OCI-LY3 (cell line): ENCODE results near the gene RRAS2.
"Not testable (repeated sequence)": the region's sequence is repeated elsewhere in the genome, so short reads cannot be mapped to it uniquely, and the experiment has no call there.

ENCODE experiments used
- H2AFZ ChIP-seq: fragments of 200-600, 300-600 bp; shearing (Covaris generic); 2 replicates; pipeline ENCODE4 v1.6.0; 2014; ENCODE audit warnings: antibody characterized with exemption, low read depth, low read length
- H3K27ac ChIP-seq: fragments of 200-600, 300-600 bp; sonication (generic); 2 replicates; pipeline ENCODE4 v1.5.1; 2014; ENCODE audit warnings: mild to moderate bottlenecking, low read length, moderate library complexity, mixed read lengths
- H3K27me3 ChIP-seq: fragments of 200-600, 300-600 bp; sonication (generic); 2 replicates; pipeline ENCODE4 v1.6.1; 2014; ENCODE audit warnings: low read depth, low read length, mixed read lengths
- H3K36me3 ChIP-seq: fragments of 200-600, 300-600 bp; sonication (generic); replicated peaks from 2 replicates; pipeline ENCODE3; 2014; ENCODE audit warnings: low read depth, low read length, mixed read lengths
- H3K4me1 ChIP-seq: fragments of 300-600, 200-600 bp; sonication (generic); 2 replicates; pipeline ENCODE4 v1.6.1; 2014; ENCODE audit warnings: low read length, mixed read lengths
- H3K4me2 ChIP-seq: fragments of 200-600, 300-600 bp; sonication (generic); 2 replicates; pipeline ENCODE4 v1.6.1; 2014; ENCODE audit warnings: low read length, mixed read lengths
- H3K4me3 ChIP-seq: fragments of 300-600, 200-600 bp; sonication (generic); 2 replicates; pipeline ENCODE4 v1.5.1; 2014; ENCODE audit warnings: antibody characterized with exemption, mild to moderate bottlenecking, low read length, moderate library complexity
- H3K79me2 ChIP-seq: fragments of 300-600, 200-600 bp; shearing (Covaris generic); 2 replicates; pipeline ENCODE4 v1.6.1; 2014; ENCODE audit warnings: mild to moderate bottlenecking, low read length, mixed read lengths
- H3K9ac ChIP-seq: fragments of 300-600, 200-600 bp; shearing (Covaris generic); 2 replicates; pipeline ENCODE4 v1.6.0; 2014; ENCODE audit warnings: mild to moderate bottlenecking, low read length, moderate library complexity
- H3K9me3 ChIP-seq: fragments of 200-600, 300-600 bp; shearing (Covaris generic); 2 replicates; pipeline ENCODE4 v1.6.1; 2014; ENCODE audit warnings: low read length, mixed read lengths; ENCODE audit not compliant: insufficient read depth
- H4K20me1 ChIP-seq: fragments of 200-600, 300-600 bp; sonication (generic); 2 replicates; pipeline ENCODE4 v1.6.1; 2016; ENCODE audit warnings: low read length, mixed read lengths; ENCODE audit not compliant: insufficient read depth
- CTCF ChIP-seq: fragments of 200-600, 300-600 bp; sonication (generic); IDR thresholded peaks from 2 replicates; pipeline ENCODE4 v1.5.1; 2014; ENCODE audit warnings: antibody characterized with exemption, low read length, low read depth
- EZH2phosphoT487 ChIP-seq: fragments of 200-600 bp; shearing (Covaris generic); IDR thresholded peaks from 2 replicates; pipeline ENCODE4 v1.6.1; 2018; ENCODE audit warnings: antibody characterized with exemption, mixed run types, low read depth

The RRAS2 gene

GRCh38 chr11:14290422-14290821, 68.6 kb downstream of the RRAS2 start:
- H3K4me2 ChIP-seq, result no peak overlapping the region
- no peaks in the 10 kb centered on the region for H4K20me1 ChIP-seq
- H2AFZ ChIP-seq, result no peak overlapping the region
- TF ChIP-seq CTCF (no peak), EZH2phosphoT487 (no peak)
- no peak overlapping the region for H3K9ac ChIP-seq
- H3K9me3 ChIP-seq, result no peaks in the 10 kb centered on the region
- H3K27me3 ChIP-seq, result no peaks in the 10 kb centered on the region
- peaks cover 16% of the 10 kb centered on the region for H3K4me1 ChIP-seq
- peaks cover 10% of the 10 kb centered on the region for H3K36me3 ChIP-seq
- no peak overlapping the region for H3K4me3 ChIP-seq
- no peaks in the 10 kb centered on the region; the same call in 1 of the 2 replicates for H3K79me2 ChIP-seq
- no peak overlapping the region for H3K27ac ChIP-seq

DNA sequence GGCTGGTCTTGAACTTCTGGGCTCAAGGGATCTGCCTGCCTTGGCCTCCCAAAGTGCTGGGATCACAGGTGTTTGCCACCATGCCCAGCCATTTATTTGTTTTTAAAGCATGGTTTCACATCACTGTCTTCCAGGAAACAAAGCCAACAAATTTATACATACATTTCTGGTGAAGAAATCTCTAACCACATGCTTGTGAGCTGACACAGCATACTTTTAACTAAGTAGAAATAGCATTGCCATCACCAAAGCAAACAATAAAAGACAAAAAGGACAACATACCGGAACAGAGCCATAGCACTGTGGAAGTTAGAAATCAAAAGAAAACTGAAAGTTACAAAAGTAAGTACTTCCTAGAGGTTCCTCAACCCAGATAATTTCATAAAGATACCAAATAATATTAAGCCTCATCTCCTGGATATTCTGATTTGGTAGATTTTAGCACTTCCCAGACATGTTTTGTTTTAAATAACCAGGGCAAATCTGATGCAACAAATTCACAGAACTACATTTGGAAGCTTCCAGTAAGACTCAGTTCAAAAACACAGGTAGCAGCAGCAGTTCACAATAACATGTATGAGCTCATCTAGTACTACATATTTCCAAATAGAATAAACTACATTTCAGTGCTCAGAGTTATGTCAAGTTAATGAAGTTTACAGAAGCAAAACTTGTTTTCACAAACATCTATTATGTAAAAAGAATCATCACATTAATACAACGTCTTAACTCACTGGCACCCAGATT, 70.6 kb downstream of the RRAS2 start:
- Histone ChIP-seq H3K27ac (no peak overlapping the region), H3K9me3 (no peaks in the 10 kb centered on the region), H3K4me2 (no peak overlapping the region; the same call in 1 of the 2 replicates), H3K36me3 (peaks cover 10% of the 10 kb centered on the region), H4K20me1 (no peaks in the 10 kb centered on the region), H3K27me3 (no peaks in the 10 kb centered on the region), H3K79me2 (no peaks in the 10 kb centered on the region; the same call in 1 of the 2 replicates), H3K4me1 (peaks cover 17% of the 10 kb centered on the region), H3K4me3 (no peak overlapping the region), H3K9ac (no peak overlapping the region), H2AFZ (no peak overlapping the region)
- TF ChIP-seq EZH2phosphoT487, result no peak
- TF ChIP-seq CTCF, result no peak

- not testable (repeated sequence) for H4K20me1 ChIP-seq, H3K36me3 ChIP-seq, H3K9me3 ChIP-seq, H3K9ac ChIP-seq, H3K4me2 ChIP-seq, H2AFZ ChIP-seq, H3K79me2 ChIP-seq, H3K27me3 ChIP-seq, H3K27ac ChIP-seq, H3K4me3 ChIP-seq
- H3K4me1 ChIP-seq, result peaks cover 17% of the 10 kb centered on the region
These were observed 80.1 kb downstream of the RRAS2 start for GRCh38 chr11:14278869-14279268.

DNA sequence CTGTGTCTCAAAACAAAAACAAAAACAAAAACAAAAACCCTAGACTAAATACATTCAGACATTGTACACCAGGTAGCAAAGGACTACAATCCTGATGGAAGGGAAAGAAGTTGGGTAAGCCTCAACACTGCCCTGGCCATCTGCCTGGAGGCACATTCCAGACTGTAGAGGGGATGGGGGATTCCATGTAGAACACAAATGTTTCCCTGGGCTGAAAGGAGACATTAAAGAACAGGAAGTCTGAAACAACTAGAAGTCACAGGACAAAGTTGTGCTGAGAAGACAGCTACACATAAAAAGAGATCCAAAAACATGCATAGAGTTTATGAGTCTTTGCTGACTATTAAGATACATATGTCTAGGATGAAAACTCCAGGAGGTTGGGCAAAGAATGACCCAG, 83.9 kb downstream of the RRAS2 start:
- no peaks in the 10 kb centered on the region for H3K79me2 ChIP-seq
- peaks cover 22% of the 10 kb centered on the region for H3K4me1 ChIP-seq
- H3K27ac ChIP-seq, result no peak overlapping the region
- H3K4me2 ChIP-seq, result no peak overlapping the region
- H3K9me3 ChIP-seq, result no peaks in the 10 kb centered on the region
- peaks cover 12% of the 10 kb centered on the region for H3K36me3 ChIP-seq
- no peak overlapping the region for H3K4me3 ChIP-seq
- no peak overlapping the region for H2AFZ ChIP-seq
- TF ChIP-seq CTCF, result no peak
- TF ChIP-seq EZH2phosphoT487, result no peak
- H3K9ac ChIP-seq, result no peak overlapping the region
- no peaks in the 10 kb centered on the region for H3K27me3 ChIP-seq
- no peaks in the 10 kb centered on the region for H4K20me1 ChIP-seq
